ENCODE measurements around the gene KIAA0586. TPM values are rescaled to one million over a fixed set of nuclear protein-coding genes. Genes with fewer than 3 reads are reported as not detected.
"Not testable (repeated sequence)": the region's sequence is repeated elsewhere in the genome, so short reads cannot be mapped to it uniquely, and the experiment has no call there.

Gene KIAA0586
- total and polyA plus RNA-seq, 2 donors (not counting 3 experiments of a cell fraction or from before 2014, with no cell fraction given), result 7.4 to 25.9 TPM

DNA sequence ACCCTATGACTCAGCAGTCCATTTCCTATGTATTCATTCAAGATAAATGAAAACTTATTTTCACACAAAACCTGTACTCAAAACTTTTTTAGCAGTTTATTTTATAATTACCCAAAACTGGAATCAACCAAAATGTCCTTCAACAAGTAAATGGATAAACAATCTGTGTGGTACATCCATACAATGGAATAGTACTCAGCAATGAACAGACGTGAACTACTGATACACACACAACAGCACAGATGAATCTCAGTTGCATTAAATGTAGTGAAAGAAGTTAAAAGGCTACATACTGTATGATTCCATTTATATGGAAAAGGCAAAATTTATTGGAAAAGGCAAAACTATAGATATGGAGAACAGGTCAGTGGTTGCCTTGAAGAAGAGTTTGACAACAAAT lies 90.1 kb downstream of the KIAA0586 start:
- Histone ChIP-seq H3K4me1 (ENCODE audit: control insufficient read depth, extremely low read depth, insufficient read depth, low read length) (peaks cover 3% of the 10 kb centered on the region), H4K20me1 (replicated peaks; ENCODE audit: control insufficient read depth, extremely low read depth, insufficient read depth, low read length) (no peaks in the 10 kb centered on the region), H3K9me1 (replicated peaks; ENCODE audit: control insufficient read depth, extremely low read depth, insufficient read depth, low read length) (no peaks in the 10 kb centered on the region), H3K27me3 (ENCODE audit: control insufficient read depth in 2 of 2, insufficient read depth in 2 of 2, low read length in 2 of 2) (no peaks in the 10 kb centered on the region), H3K4me2 (ENCODE audit: insufficient read depth, low read length) (no peak overlapping the region), H3K27ac (ENCODE audit: insufficient read depth, low read depth, low read length) (no peak overlapping the region), H3K9ac (replicated peaks; ENCODE audit: extremely low read depth, insufficient read depth, low read length) (no peak overlapping the region), H3K79me2 (ENCODE audit: control insufficient read depth, insufficient read depth, low read length) (no peaks in the 10 kb centered on the region), H3K9me3 (replicated peaks; ENCODE audit: control insufficient read depth, insufficient read depth, low read length) (no peaks in the 10 kb centered on the region), H3K4me3 (replicated peaks in 1 of 3; ENCODE audit: insufficient read depth in 1 of 3, low read depth in 1 of 3, low read length in 3 of 3) (no peak overlapping the region), H2AFZ (ENCODE audit: low read depth, low read length) (no peak overlapping the region), H3K36me3 (ENCODE audit: control insufficient read depth in 2 of 2, extremely low read depth in 1 of 2, insufficient read depth in 2 of 2, low read length in 2 of 2) (peaks cover 0 to 4% of the 10 kb centered on the region in 2 experiments)
- ChIA-PET CTCF (interaction anchor here (1.1 kb wide), 1 partner anchor 18 kb away, joined by 3 read pairs; no protein-coding TSS in a partner anchor), POLR2A (no interaction called here)
- TF ChIP-seq GATA2 (IDR thresholded peaks at IDR 0.05; ENCODE audit: insufficient read depth, insufficient read length, low read depth, low read length), result no peak
- TF ChIP-seq POLR2A (IDR thresholded peaks at IDR 0.05; ENCODE audit: low read depth, low read length), result no peak
- no peak for TF ChIP-seq FOS (IDR thresholded peaks at IDR 0.05; ENCODE audit: borderline replicate concordance, insufficient read depth, low read length)
- no peak for TF ChIP-seq EZH2 (IDR thresholded peaks at IDR 0.05; ENCODE audit: borderline replicate concordance, low read depth, low read length, severe bottlenecking)
- TF ChIP-seq MYC (IDR thresholded peaks at IDR 0.05; ENCODE audit: low read depth, low read length), result no peak
- TF ChIP-seq JUN (IDR thresholded peaks at IDR 0.05; ENCODE audit: borderline replicate concordance, insufficient read depth, insufficient read length, low read depth), result no peak
- TF ChIP-seq CTCF (IDR thresholded peaks at IDR 0.05; ENCODE audit: extremely low read depth in 1 of 2, insufficient read depth in 1 of 2, low read depth in 1 of 2, low read length in 2 of 2), result no peak
- TF ChIP-seq POLR2AphosphoS5 (IDR thresholded peaks at IDR 0.05; ENCODE audit: insufficient read depth, low read depth, low read length), result no peak
- TF ChIP-seq MAX (IDR thresholded peaks at IDR 0.05; ENCODE audit: insufficient read depth, insufficient read length), result no peak
- DNase-seq (ENCODE audit: low read depth, low spot score) (no peak), FAIRE-seq (no peak)
- intact Hi-C loops (cut with micrococcal nuclease), result no loop called here
- no TSS peak for BruUV-seq (replicated peaks)
- dilution Hi-C loops (cut with MboI; ENCODE audit: extremely low pct_ligation_motif_present, low sequenced_read_pairs), result no loop called here

DNA sequence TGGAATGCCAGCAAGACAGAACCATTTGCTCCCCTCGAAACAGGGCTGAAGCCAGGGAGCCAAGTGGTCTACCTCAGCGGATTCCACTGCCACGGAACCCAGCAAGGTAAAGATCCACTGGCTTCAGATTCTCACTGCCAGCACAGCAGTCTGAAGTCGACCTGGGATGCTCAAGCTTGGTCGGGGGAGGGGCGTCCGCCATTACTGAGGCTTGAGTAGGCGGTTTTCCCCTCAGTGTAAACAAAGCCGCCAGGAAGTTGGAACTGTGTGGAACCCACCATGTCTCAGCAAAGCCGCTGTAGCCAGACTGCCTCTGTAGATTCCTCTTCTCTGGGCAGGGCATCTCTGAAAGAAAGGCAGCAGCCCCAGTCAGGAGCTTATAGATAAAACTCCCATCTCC lies 98.2 kb downstream of the KIAA0586 start:
- FAIRE-seq; H3K4me1 ChIP-seq (ENCODE audit: control insufficient read depth, extremely low read depth, insufficient read depth, low read length); H4K20me1 ChIP-seq (replicated peaks; ENCODE audit: control insufficient read depth, extremely low read depth, insufficient read depth, low read length); BruUV-seq (replicated peaks); H3K9me3 ChIP-seq (replicated peaks; ENCODE audit: control insufficient read depth, insufficient read depth, low read length); H3K4me2 ChIP-seq (ENCODE audit: insufficient read depth, low read length); dilution Hi-C loops (cut with MboI; ENCODE audit: extremely low pct_ligation_motif_present, low sequenced_read_pairs); H3K27ac ChIP-seq (ENCODE audit: insufficient read depth, low read depth, low read length); POLR2A ChIA-PET; H3K27me3 ChIP-seq (ENCODE audit: control insufficient read depth in 2 of 2, insufficient read depth in 2 of 2, low read length in 2 of 2); H3K9ac ChIP-seq (replicated peaks; ENCODE audit: extremely low read depth, insufficient read depth, low read length); H3K36me3 ChIP-seq (ENCODE audit: control insufficient read depth in 2 of 2, extremely low read depth in 1 of 2, insufficient read depth in 2 of 2, low read length in 2 of 2); H3K79me2 ChIP-seq (ENCODE audit: control insufficient read depth, insufficient read depth, low read length); DNase-seq (ENCODE audit: low read depth, low spot score); intact Hi-C loops (cut with micrococcal nuclease); H3K4me3 ChIP-seq (replicated peaks in 1 of 3; ENCODE audit: insufficient read depth in 1 of 3, low read depth in 1 of 3, low read length in 3 of 3); CTCF ChIA-PET; H3K9me1 ChIP-seq (replicated peaks; ENCODE audit: control insufficient read depth, extremely low read depth, insufficient read depth, low read length); H2AFZ ChIP-seq (ENCODE audit: low read depth, low read length): not testable (repeated sequence)
